K562 (cell line): Measurements from ENCODE around the gene TTBK1. TPM values are rescaled to one million over a fixed set of nuclear protein-coding genes. Genes with fewer than 3 reads are reported as not detected.
A peak's percentile ranks its signal among the peaks of the same experiment; 100 is the strongest.

Experiments
- ARID4B ChIP-seq: sonication (generic); formaldehyde crosslinking; IDR thresholded peaks from 2 replicates; pipeline ENCODE4 v1.8.0; 2022; ENCODE audit warnings: mild to moderate bottlenecking, missing genetic modification reagents
- ATF1 ChIP-seq, 2 experiments: fragments of 450-650 bp in 1 of 2; IDR thresholded peaks; 2 replicates each; pipeline ENCODE4 v1.6.1; 2016; ENCODE audit warnings: missing compliant biosample characterization in 1 of 2, missing genetic modification characterization in 1 of 2
- CCNT2 ChIP-seq: IDR thresholded peaks from 2 replicates; pipeline ENCODE4 v1.6.1; 2011; ENCODE audit warnings: borderline replicate concordance, low read depth, mild to moderate bottlenecking, moderate library complexity, mixed read lengths, low read length; ENCODE audit not compliant: insufficient read length; ENCODE audit errors: extremely low read depth
- E2F4 ChIP-seq: sonication (generic); formaldehyde crosslinking; IDR thresholded peaks from 2 replicates; pipeline ENCODE4 v1.8.0; 2022; ENCODE audit warnings: mild to moderate bottlenecking, low read depth, missing genetic modification reagents
- ELK3 ChIP-seq: fragments of 450-650 bp; formaldehyde crosslinking; IDR thresholded peaks from 2 replicates; pipeline ENCODE4 v1.4.0; 2020; ENCODE audit warnings: mild to moderate bottlenecking
- FUS ChIP-seq: fragments of 200-400 bp; formaldehyde crosslinking; optimal IDR thresholded peaks from 2 replicates; pipeline ENCODE3; 2017; ENCODE audit warnings: low read depth, low read length
- HDAC3 ChIP-seq: fragments of 450-650 bp; IDR thresholded peaks from 2 replicates; pipeline ENCODE4 v1.6.1; 2018; ENCODE audit warnings: borderline replicate concordance, mild to moderate bottlenecking, moderate library complexity; ENCODE audit not compliant: partially characterized antibody
- NCOA4 ChIP-seq: fragments of 450-650 bp; IDR thresholded peaks from 2 replicates; pipeline ENCODE4 v1.6.1; 2018; ENCODE audit warnings: mild to moderate bottlenecking; ENCODE audit not compliant: partially characterized antibody
- SIRT6 ChIP-seq: IDR thresholded peaks from one replicate; pipeline ENCODE4 v1.6.1; 2012; ENCODE audit warnings: low read depth, mild to moderate bottlenecking, control low read depth, inconsistent platforms, low read length, moderate library complexity
- USF1 ChIP-seq: sonication (generic); formaldehyde crosslinking; IDR thresholded peaks from 2 replicates; pipeline ENCODE4 v1.9.0; 2022; ENCODE audit warnings: mild to moderate bottlenecking, missing genetic modification reagents
- ZBTB43 ChIP-seq: sonication (generic); formaldehyde crosslinking; IDR thresholded peaks from 2 replicates; pipeline ENCODE4 v1.8.0; 2023; ENCODE audit warnings: mild to moderate bottlenecking, missing genetic modification reagents
- ZNF449 ChIP-seq: fragments of 250-450 bp; sonication (Bioruptor Pico); IDR thresholded peaks from 2 replicates; pipeline ENCODE4 v1.8.0; 2022; ENCODE audit warnings: moderate library complexity, mild to moderate bottlenecking, inconsistent platforms
- ZNF551 ChIP-seq: fragments of 250-450 bp; sonication (Bioruptor Pico); IDR thresholded peaks from 2 replicates; pipeline ENCODE4 v1.5.0; 2021; ENCODE audit warnings: mild to moderate bottlenecking, moderate library complexity
- ZNF77 ChIP-seq: fragments of 250-450 bp; sonication (Bioruptor Pico); IDR thresholded peaks from 2 replicates; pipeline ENCODE4 v1.5.0; 2020
- polyA plus RNA-seq, 8 experiments: library from polyadenylated mRNA; depleted of rRNA in 4 of 8; stranded (reverse) in 5 of 8; unstranded in 3 of 8; fragments of >200 nt; fragmentation: Nextera tagmentation in 2 of 8; fragmentation: Illumina TruSeq in 1 of 8; extraction: Ambion mirVana in 2 of 8; extraction: Trizol in 1 of 8; gene quantifications; 2 replicates each; pipeline versions ENCODE4 v1.2.1 to v1.2.3, GENCODE V29; 2011 to 2014; ENCODE audit warnings: inconsistent platforms in 1 of 8, missing spikeins in 1 of 8
- total RNA-seq, 7 experiments: library from RNA; depleted of rRNA in 6 of 7; stranded (reverse); fragments of >200 nt in 6 of 7; fragmentation: Illumina TruSeq in 2 of 7; extraction: Trizol in 2 of 7; gene quantifications; 2 replicates each; pipeline versions ENCODE4 v1.2.1 to v1.2.3, GENCODE V29; 2011 to 2021; ENCODE audit warnings: low replicate concordance in 1 of 7

The TTBK1 gene
- total and polyA plus RNA-seq, 9 of the 15 experiments (the other 6 are each of a cell fraction or from before 2014, with no cell fraction given), result not detected

- no peak for TF ChIP-seq ARID4B (CRISPR knock-in tag)
- TF ChIP-seq ATF1 (CRISPR knock-in tag; IDR thresholded peaks at IDR 0.05), result no peak
- peak; percentile 65 for TF ChIP-seq ATF1 (tag; IDR thresholded peaks at IDR 0.05)
- peak; percentile 93 for TF ChIP-seq CCNT2
- no peak for TF ChIP-seq ZNF551 (CRISPR knock-in tag)
- no peak for TF ChIP-seq ELK3 (CRISPR knock-in tag)
- TF ChIP-seq NCOA4, result no peak
- peak; percentile 75 for TF ChIP-seq FUS
- peak; percentile 96 for TF ChIP-seq USF1 (CRISPR knock-in tag)
- TF ChIP-seq HDAC3, result no peak
- no peak for TF ChIP-seq ZBTB43
- peak; percentile 70; the same call in 1 of the 2 replicates for TF ChIP-seq E2F4
- no peak for TF ChIP-seq SIRT6
- TF ChIP-seq ZNF77 (CRISPR knock-in tag), result no peak
- TF ChIP-seq ZNF449, result no peak
Measured at GRCh38 chr6:43228951-43229802, 14.1 kb upstream of the TTBK1 start, which contains the start of gene DNPH1 (continued).
